ENCODE data around the gene TEX9.
A peak's percentile ranks its signal among the peaks of the same experiment; 100 is the strongest.
"Not testable (repeated sequence)": the region's sequence is repeated elsewhere in the genome, so short reads cannot be mapped to it uniquely, and the experiment has no call there.

The TEX9 gene

DNA sequence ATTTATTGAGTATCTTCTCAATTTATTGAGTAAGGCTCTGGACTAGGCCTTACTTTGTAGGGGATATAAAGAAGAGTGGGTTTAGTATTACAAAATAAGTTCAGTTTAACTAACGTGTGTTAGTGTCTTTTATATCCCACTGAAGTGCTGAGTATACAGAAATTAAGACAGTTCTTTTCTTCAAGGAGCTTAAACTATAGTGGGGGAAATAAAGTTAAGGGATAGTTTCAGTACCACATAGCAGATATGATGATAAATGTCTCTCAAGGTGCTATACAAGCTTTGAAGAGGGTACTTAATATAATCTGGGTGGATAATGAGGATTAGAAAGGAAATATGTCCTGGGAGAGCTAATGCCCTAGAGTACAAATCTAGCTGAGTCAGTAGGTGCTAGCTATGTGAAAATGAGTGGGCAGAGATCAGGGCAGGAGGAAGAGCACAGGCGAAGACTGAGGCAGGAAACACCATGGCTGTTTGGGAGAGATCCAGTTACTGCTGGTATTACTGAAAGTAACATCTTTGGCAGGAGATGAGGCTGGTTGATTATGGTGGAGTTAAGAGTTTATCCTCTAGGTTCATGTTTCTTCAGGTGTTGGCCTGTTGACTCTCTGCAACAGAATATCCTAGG, 46.0 kb downstream of the TEX9 start:
- TF ChIP-seq, protein P1, sequence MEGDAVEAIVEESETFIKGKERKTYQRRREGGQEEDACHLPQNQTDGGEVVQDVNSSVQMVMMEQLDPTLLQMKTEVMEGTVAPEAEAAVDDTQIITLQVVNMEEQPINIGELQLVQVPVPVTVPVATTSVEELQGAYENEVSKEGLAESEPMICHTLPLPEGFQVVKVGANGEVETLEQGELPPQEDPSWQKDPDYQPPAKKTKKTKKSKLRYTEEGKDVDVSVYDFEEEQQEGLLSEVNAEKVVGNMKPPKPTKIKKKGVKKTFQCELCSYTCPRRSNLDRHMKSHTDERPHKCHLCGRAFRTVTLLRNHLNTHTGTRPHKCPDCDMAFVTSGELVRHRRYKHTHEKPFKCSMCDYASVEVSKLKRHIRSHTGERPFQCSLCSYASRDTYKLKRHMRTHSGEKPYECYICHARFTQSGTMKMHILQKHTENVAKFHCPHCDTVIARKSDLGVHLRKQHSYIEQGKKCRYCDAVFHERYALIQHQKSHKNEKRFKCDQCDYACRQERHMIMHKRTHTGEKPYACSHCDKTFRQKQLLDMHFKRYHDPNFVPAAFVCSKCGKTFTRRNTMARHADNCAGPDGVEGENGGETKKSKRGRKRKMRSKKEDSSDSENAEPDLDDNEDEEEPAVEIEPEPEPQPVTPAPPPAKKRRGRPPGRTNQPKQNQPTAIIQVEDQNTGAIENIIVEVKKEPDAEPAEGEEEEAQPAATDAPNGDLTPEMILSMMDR (IDR thresholded peaks at IDR 0.05; ENCODE audit: low read depth, low read length, missing control alignments) = no peak
- DNase-seq (ENCODE audit: low read depth) = no peak
- no peak overlapping the region for H3K4me3 ChIP-seq (ENCODE audit: low read depth, low read length)

DNA sequence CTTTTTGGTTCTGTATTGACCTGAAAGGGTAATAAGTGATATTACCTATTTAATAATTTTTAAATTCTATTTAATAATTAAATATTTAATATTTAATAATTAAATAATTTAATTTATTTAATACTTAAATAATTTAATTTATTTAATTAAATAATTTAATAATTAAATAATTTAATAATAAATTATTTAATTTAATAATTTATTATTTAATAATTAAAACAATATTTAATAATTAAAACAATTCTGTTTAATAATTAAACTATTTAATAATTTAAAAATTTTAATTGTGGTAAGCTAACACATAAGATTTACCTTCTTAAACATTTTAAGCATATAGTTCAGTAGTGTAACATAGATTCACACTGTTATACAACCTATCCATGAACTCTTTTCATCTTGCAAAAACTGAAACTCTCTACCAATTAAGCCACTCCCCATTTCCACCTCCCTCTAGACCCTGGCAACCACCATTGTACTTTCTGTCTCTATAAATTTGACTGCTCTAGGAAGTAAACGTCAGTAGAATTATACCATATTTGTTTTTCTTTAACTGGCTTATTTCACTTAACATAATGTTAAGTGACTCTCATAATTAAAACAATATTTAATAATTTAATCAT, 48.0 kb downstream of the TEX9 start:
- not testable (repeated sequence) for H3K4me3 ChIP-seq (ENCODE audit: low read depth, low read length); DNase-seq (ENCODE audit: low read depth)

DNA sequence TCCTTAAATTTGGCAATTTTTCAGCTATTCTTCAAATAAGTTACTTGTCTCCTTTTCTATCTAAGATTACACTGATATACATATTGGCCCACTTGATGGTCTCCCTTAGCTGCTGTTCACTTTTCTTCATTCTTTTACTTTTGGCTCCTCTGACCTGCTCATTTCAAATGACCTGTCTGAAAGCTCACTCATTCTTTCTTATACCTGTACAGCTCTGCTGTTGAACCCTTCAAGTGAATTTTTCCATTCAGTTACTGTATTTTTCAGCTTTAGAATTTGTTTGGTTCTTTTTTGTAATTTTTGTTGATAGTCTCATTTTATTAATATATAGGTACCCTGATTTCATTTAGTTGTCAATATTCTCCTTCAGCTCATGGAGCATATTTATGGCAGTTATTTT, 60.0 kb downstream of the TEX9 start:
- no peak for DNase-seq (ENCODE audit: low read depth)
- no peak overlapping the region for H3K4me3 ChIP-seq (ENCODE audit: low read depth, low read length)
- TF ChIP-seq, protein P1 (IDR thresholded peaks at IDR 0.05; ENCODE audit: low read depth, low read length, missing control alignments) = no peak

DNA sequence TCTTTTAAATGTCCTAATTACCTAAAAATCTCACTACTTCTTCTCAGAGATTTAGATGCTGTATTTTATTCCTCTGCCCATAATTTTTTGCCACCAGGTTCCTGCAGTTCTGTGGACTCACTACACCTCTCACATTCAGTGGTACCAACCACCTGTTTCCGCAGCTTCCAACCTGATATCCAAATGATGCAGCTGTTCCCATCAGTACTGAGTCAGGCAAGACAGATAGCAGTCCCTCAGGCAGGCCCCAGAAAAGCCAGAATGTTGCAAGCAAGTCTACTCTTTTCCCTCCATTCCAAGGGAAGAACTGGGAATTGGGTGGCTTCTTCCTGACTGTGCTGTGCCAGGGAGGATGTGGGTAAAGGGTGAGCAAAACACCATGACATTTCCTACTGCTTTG, 60.8 kb downstream of the TEX9 start:
- TF ChIP-seq, protein P1 (IDR thresholded peaks at IDR 0.05; ENCODE audit: low read depth, low read length, missing control alignments) = no peak

DNA sequence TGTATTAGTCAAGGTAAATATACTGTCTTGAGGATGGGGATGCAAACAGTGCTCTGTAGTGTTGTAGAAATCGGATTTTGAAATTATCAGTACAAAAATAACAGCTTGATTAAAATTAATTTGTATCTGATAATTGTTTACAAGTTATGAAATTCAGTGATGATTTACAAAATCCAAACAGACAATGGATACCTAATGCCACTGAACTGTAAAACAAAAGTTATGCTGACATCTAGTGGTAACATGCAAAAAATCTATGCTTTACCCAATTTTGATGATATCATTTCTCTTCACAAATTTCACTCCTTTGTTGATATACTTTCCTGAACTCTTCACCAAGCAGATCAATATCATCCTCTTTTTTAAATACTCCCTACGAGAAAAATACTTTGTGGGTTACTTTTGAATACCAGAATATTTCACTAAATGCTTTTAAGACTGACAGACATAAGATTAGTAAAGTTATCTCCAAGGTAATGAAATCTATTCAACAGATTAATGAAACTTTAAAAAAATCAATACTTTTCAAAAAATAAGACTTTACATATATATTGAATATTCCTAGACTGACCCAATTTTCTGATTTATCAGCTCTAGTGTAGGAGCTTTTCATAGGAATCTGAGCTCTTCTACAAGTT, 63.7 kb downstream of the TEX9 start:
- no peak overlapping the region for H3K4me3 ChIP-seq (ENCODE audit: low read depth, low read length)
- DNase-seq (ENCODE audit: low read depth) = peak; percentile 16
- TF ChIP-seq, protein P1 (IDR thresholded peaks at IDR 0.05; ENCODE audit: low read depth, low read length, missing control alignments) = peak; percentile 36

More for the DNA sequence above, 60.8 kb downstream of the TEX9 start:
- no peak for DNase-seq (ENCODE audit: low read depth)
- H3K4me3 ChIP-seq (ENCODE audit: low read depth, low read length) = no peak overlapping the region

DNA sequence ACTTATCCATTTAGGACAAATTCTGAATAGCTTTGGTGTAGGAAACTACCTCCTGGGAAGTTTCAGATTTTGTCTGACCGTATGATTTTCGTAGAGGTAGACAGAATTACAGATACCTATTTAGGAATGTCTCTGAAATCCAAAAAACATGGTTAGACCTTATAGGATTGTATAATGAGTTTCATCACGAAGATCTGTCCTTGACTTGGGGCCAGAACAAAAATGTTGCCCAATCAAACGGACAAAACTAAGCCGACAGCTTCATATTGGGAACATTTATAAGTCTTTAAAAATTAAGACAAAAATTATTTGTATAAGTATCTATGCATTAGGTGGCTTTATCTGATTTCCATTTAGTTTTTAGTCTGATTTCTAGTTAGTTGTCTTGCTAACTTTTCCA, 67.1 kb downstream of the TEX9 start:
- no peak for DNase-seq (ENCODE audit: low read depth)
- H3K4me3 ChIP-seq (ENCODE audit: low read depth, low read length) = no peak overlapping the region
- TF ChIP-seq, protein P1 (IDR thresholded peaks at IDR 0.05; ENCODE audit: low read depth, low read length, missing control alignments) = no peak

DNA sequence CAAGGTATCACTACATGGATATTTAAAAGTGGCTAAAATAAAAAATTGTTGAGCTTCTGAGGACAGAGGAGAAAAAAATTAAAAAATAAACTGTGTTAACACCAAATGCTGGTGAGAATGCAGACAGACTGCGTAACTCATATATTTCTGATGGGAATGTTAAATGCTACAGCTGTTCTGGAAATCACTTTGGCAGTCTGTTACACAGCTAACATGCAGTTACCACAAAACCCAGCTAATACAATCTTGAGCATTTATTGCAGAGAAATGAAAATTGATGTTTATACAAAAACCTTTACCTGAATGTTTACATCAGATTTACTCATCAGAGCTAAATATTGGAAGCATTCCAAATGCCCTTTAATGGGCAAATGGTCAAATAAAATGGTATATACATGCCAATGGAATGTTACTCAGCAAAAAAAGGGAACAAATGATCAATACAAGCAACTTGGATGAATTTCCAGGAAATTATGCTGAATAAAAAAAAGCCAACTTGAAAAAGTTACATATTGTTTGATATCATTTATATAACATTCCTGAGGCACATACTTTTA, 75.1 kb downstream of the TEX9 start:
- TF ChIP-seq, protein P1 (IDR thresholded peaks at IDR 0.05; ENCODE audit: low read depth, low read length, missing control alignments) = no peak
- H3K4me3 ChIP-seq (ENCODE audit: low read depth, low read length) = no peak overlapping the region
- DNase-seq (ENCODE audit: low read depth) = no peak
